Measurements from ENCODE around the gene GNL2. TPM values are rescaled to one million over a fixed set of nuclear protein-coding genes. Genes with fewer than 3 reads are reported as not detected.
A peak's percentile ranks its signal among the peaks of the same experiment; 100 is the strongest.

Gene GNL2
- 49.3 TPM for total RNA-seq

DNA sequence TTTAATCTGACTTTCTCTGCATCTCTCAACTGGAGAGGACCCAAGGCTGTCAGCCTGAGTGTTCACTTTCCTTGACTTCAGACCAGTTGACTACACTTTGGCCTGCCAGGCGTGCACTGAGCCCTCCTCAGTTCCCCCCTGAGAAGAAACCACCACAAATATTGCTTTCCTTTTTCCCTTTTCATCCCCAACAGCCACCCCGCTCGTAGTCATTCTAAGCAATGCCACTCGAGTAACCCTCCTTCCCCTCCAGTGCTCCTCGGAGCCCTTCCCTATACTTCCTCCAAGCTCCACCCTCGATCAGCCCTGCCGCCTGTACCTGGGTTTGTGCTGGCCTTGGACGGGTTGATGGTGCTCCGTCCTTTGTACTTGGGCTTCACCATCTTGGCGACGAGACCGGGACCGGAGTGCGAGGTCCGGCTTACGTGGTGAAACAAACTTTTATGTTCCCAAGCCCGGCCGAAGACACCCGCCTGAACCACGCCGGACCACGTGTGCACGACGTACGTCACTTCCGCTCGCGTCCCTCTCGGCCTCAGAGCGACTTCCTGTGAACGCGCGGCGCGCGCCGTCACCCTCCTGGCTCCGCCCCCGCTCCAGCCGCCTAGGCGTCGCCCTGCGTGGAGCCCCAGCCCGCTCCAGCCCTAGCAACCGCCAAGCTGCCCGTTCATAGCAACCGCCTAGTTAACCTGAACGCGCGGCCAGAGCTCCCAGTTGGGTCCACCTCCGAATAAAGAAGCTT lies at the start of gene GNL2:
GNL2 (minus strand) TSS at position 498 of the 742 bp plus-strand sequence; CDS start at position 383, 115 bp downstream.
- H3K27me3 ChIP-seq (ENCODE audit: insufficient read depth, low read length), result no peaks in the 10 kb centered on the region
- peak within 1 kb of the TSS; percentile 90 for H3K4me3 ChIP-seq (ENCODE audit: low read length)
- H3K4me1 ChIP-seq (ENCODE audit: insufficient read depth, low read length), result peaks cover 20% of the 10 kb centered on the region
- no peaks in the 10 kb centered on the region for H3K9me3 ChIP-seq (ENCODE audit: low read depth, low read length)

DNA sequence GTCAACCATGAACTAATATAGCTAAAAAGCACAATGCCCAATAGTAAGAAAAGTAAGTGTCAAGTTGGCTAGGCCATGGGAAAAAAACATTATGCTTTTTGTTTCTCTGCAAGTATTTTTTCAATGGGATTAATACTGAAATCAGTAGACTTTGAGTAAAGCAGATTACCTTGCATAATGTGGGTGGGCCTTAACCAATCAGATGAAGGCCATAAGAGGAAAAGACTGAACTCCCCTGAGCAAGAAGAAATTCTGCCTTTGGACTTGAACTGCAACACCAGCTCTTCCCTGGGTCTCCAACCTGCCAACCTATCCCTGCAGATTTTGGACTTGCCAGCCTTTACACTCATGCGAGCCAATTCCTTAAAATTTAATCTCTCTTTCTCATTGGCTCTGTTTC lies 45.3 kb upstream of the GNL2 start:
- H3K4me1 ChIP-seq (ENCODE audit: insufficient read depth, low read length), result no peaks in the 10 kb centered on the region
- H3K9me3 ChIP-seq (ENCODE audit: low read depth, low read length), result no peaks in the 10 kb centered on the region
- H3K4me3 ChIP-seq (ENCODE audit: low read length), result no peak overlapping the region
- peaks cover 15% of the 10 kb centered on the region for H3K27me3 ChIP-seq (ENCODE audit: insufficient read depth, low read length)

- Histone ChIP-seq H3K4me3 (ENCODE audit: low read length) (no peak overlapping the region), H3K4me1 (ENCODE audit: insufficient read depth, low read length) (peaks cover 10% of the 10 kb centered on the region), H3K9me3 (ENCODE audit: low read depth, low read length) (no peaks in the 10 kb centered on the region), H3K27me3 (ENCODE audit: insufficient read depth, low read length) (peaks cover 52% of the 10 kb centered on the region)
These were observed 40.7 kb upstream of the GNL2 start for GRCh38 chr1:37636435-37636834.

GRCh38 chr1:37634992-37635902 lies 39.5 kb upstream of the GNL2 start:
- H3K4me3 ChIP-seq (ENCODE audit: low read length), result no peak overlapping the region
- H3K9me3 ChIP-seq (ENCODE audit: low read depth, low read length), result no peaks in the 10 kb centered on the region
- H3K4me1 ChIP-seq (ENCODE audit: insufficient read depth, low read length), result peaks cover 10% of the 10 kb centered on the region
- H3K27me3 ChIP-seq (ENCODE audit: insufficient read depth, low read length), result peaks cover 61% of the 10 kb centered on the region

DNA sequence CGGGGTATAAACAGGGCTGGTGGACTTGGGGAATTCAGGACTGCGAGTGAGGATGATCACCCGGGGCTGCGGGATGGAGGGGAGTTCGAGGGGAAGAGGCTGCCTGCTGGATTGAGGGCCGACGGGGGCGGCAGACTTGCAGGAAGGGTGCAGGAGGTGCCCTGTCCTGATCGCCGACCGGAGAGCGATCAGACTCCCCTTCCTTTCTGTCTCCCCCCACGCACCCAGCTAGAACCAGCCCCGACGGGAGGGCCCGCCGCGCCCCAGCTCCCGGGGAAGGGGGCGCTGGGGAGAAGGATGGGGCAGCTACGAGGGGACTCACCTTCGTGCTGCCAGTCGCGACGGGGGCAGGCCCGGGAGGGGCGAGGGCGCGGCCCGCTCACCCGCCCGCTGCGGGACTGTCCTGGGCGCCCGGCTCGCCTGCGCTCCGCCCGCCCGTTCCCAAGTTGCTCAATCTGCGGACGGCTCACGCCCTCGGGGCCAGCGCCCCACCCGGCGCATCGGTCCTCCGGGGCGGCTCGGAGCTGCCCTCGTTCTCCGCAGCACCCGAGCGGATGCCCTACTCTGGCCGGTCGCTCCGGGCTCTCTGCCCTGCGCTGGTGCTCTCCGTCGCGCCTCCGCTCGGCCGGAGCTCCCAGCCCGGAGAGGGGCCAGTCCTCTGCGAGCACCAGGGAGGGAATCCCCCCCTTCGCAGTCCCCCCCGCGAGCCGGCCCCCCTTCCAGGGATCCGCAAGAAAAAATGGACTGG lies 38.7 kb upstream of the GNL2 start, which contains the start of gene RSPO1:
RSPO1 (minus strand) TSS at position 649 of the 748 bp plus-strand sequence. CDS start 5,231 bp downstream, outside the sequence.
- H3K4me1 ChIP-seq (ENCODE audit: insufficient read depth, low read length), result peaks cover 10% of the 10 kb centered on the region
- no peak within 1 kb of the TSS for H3K4me3 ChIP-seq (ENCODE audit: low read length)
- H3K27me3 ChIP-seq (ENCODE audit: insufficient read depth, low read length), result peaks cover 69% of the 10 kb centered on the region
- no peaks in the 10 kb centered on the region for H3K9me3 ChIP-seq (ENCODE audit: low read depth, low read length)

GRCh38 chr1:37633938-37634243 lies 38.2 kb upstream of the GNL2 start:
- H3K4me1 ChIP-seq (ENCODE audit: insufficient read depth, low read length), result peaks cover 10% of the 10 kb centered on the region
- peaks cover 73% of the 10 kb centered on the region for H3K27me3 ChIP-seq (ENCODE audit: insufficient read depth, low read length)
- H3K4me3 ChIP-seq (ENCODE audit: low read length), result no peak overlapping the region
- H3K9me3 ChIP-seq (ENCODE audit: low read depth, low read length), result no peaks in the 10 kb centered on the region

- Histone ChIP-seq H3K9me3 (ENCODE audit: low read depth, low read length) (no peaks in the 10 kb centered on the region), H3K27me3 (ENCODE audit: insufficient read depth, low read length) (peaks cover 73% of the 10 kb centered on the region), H3K4me1 (ENCODE audit: insufficient read depth, low read length) (peaks cover 10% of the 10 kb centered on the region), H3K4me3 (ENCODE audit: low read length) (no peak overlapping the region)
These were observed 37.6 kb upstream of the GNL2 start for GRCh38 chr1:37633040-37633937.

- Histone ChIP-seq H3K4me3 (ENCODE audit: low read length) (no peak overlapping the region), H3K9me3 (ENCODE audit: low read depth, low read length) (no peaks in the 10 kb centered on the region), H3K27me3 (ENCODE audit: insufficient read depth, low read length) (peaks cover 68% of the 10 kb centered on the region), H3K4me1 (ENCODE audit: insufficient read depth, low read length) (peaks cover 10% of the 10 kb centered on the region)
These were observed 35.3 kb upstream of the GNL2 start for GRCh38 chr1:37631036-37631435.

GRCh38 chr1:37630426-37631028 lies 34.8 kb upstream of the GNL2 start:
- no peak overlapping the region for H3K4me3 ChIP-seq (ENCODE audit: low read length)
- no peaks in the 10 kb centered on the region for H3K9me3 ChIP-seq (ENCODE audit: low read depth, low read length)
- H3K4me1 ChIP-seq (ENCODE audit: insufficient read depth, low read length), result peaks cover 10% of the 10 kb centered on the region
- peaks cover 63% of the 10 kb centered on the region for H3K27me3 ChIP-seq (ENCODE audit: insufficient read depth, low read length)

GRCh38 chr1:37629726-37630425 lies 34.1 kb upstream of the GNL2 start:
- Histone ChIP-seq H3K9me3 (ENCODE audit: low read depth, low read length) (no peaks in the 10 kb centered on the region), H3K4me1 (ENCODE audit: insufficient read depth, low read length) (peaks cover 10% of the 10 kb centered on the region), H3K4me3 (ENCODE audit: low read length) (no peak overlapping the region), H3K27me3 (ENCODE audit: insufficient read depth, low read length) (peaks cover 56% of the 10 kb centered on the region)

GRCh38 chr1:37629008-37629407 lies 33.3 kb upstream of the GNL2 start:
- no peak overlapping the region for H3K4me3 ChIP-seq (ENCODE audit: low read length)
- H3K9me3 ChIP-seq (ENCODE audit: low read depth, low read length), result no peaks in the 10 kb centered on the region
- H3K4me1 ChIP-seq (ENCODE audit: insufficient read depth, low read length), result peaks cover 3% of the 10 kb centered on the region
- peaks cover 50% of the 10 kb centered on the region for H3K27me3 ChIP-seq (ENCODE audit: insufficient read depth, low read length)

GRCh38 chr1:37628026-37628556 lies 32.4 kb upstream of the GNL2 start:
- Histone ChIP-seq H3K4me1 (ENCODE audit: insufficient read depth, low read length) (no peaks in the 10 kb centered on the region), H3K9me3 (ENCODE audit: low read depth, low read length) (no peaks in the 10 kb centered on the region), H3K27me3 (ENCODE audit: insufficient read depth, low read length) (peaks cover 41% of the 10 kb centered on the region), H3K4me3 (ENCODE audit: low read length) (no peak overlapping the region)

- Histone ChIP-seq H3K4me3 (ENCODE audit: low read length) (no peak overlapping the region), H3K27me3 (ENCODE audit: insufficient read depth, low read length) (no peaks in the 10 kb centered on the region), H3K4me1 (ENCODE audit: insufficient read depth, low read length) (no peaks in the 10 kb centered on the region), H3K9me3 (ENCODE audit: low read depth, low read length) (no peaks in the 10 kb centered on the region)
These were observed 26.4 kb upstream of the GNL2 start for GRCh38 chr1:37622131-37622530.

All from mononuclear cell (primary cell).